Stimulated activated CD8-positive, alpha-beta memory T cell treated with anti-CD3 and anti-CD28 coated beads, Interleukin-7, amount 100 ng/mL, for 4 hours (primary cell): ENCODE data around the gene LATS1.
A peak's percentile ranks its signal among the peaks of the same experiment; 100 is the strongest.
"Not testable (repeated sequence)": the region's sequence is repeated elsewhere in the genome, so short reads cannot be mapped to it uniquely, and the experiment has no call there.

Source experiments
- DNase-seq, 2 donors: peaks; one replicate each; pipeline ENCODE4 v3.0.0-alpha.2; 2020; ENCODE audit warnings: low read depth in 2 of 2

Gene LATS1

DNA sequence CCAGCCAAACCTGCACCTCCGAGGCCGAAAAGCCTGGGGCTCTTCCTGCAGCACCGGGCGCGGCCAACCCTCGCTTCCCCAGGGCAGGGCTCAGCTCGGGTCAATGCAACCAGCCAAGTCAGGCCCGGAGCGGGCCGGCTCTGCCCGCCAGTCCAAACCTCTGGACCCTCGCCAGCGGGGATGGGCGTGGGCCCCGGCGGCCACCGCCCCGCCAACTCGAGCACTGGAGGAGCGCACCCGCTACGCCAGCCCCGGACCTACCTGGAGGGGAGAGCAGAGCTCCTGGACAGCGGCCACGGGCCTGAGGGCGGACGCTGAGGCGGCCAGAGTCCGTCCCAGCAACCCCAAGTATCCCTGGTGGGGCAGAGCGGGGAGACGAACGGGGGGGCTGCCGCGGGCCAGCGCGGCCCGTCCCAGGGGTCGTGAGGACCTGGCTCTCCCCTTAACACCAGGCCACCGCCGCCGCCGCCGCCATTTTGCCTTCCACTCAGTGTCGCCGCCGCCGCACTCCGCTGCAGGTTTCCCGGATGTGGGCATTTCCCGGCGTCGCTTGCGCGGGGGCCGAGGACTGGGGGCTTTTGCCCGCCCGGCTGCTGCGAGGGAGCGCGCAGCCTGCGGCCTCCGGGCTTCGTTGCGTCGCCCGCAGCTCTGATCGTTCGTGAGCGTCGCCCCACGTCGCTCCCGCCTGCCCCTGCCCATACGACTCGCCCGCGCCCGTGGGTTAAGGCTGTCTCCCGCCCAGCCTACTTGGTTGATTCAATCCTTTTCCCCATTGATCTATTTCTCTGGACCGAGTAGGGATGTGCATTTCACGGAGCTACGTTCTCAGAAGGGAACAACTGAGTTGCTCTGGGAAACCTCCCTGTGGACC is at the start of gene LATS1:
LATS1 (minus strand) TSS at position 514 of the 871 bp plus-strand sequence. CDS start 15,975 bp downstream, outside the sequence.
- DNase-seq = peak; percentile 86 to 89

DNA sequence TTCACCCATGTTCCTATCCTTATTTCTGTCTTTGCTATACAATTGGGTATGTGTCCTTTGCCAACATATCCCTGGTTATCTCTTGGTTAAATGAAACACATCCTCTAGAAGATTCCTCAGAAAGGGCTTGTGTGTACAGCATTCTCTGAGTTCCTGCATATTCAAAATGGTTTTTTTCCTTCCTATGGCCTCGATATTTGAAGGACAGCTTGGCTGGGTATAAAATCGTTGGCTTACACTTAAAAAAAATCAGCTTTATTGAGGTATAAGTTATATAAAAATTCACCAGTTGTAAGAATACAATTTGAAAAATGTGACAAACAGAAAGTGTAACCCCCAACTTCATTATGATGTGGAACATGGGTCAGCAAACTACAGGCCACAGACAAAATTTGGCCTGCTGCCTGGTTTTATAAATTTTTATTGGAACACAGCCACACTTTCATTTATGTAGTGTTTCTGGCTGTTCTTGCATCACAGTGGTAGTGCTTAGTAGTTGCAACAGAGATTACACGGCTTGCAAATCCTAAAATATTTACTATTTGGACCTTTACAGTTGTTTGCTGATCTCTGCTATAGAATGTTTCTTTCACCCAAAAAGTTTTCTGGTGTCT is 48.4 kb upstream of the LATS1 start:
- no peak for DNase-seq

DNA sequence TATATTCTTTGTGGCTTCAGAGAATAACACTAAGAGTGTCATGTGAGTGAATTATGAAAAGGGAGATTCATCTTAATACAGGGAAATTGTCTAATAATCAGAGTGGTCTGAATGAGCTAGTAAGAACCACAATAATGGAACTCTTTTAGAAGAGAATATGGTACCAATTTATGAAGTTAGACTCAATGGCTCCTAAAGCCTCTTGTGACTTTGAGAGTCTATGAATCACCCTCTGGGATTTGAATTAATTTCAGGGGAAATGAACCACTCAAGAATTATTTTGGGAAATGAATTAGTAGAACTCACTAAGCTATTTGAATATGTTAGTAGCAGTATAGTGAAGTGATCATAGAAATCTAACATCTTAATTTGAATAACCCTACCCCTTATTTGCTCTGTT is 46.0 kb upstream of the LATS1 start:
- DNase-seq = no peak

GRCh38 chr6:149761438-149761837 is 43.5 kb upstream of the LATS1 start:
- DNase-seq = no peak

DNA sequence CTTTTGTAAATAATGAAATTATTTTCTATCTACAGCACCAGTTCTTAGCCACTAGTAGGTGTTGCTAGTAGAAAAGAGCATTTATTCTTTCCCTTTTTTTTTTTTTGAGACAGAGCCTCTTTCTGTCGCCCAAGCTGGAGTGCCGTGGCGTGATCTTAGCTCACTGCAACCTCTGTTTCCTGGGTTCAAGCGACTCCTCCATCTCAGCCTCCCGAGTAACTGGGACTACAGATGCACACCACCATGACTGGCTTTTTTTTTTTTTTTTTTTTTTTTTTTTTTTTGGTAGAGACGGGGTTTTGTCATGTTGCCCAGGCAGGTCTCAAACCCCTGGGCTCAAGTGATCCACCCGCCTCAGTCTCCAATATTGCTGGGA is 38.3 kb upstream of the LATS1 start:
- no peak for DNase-seq

- no peak for DNase-seq
Observed at GRCh38 chr6:149755300-149756260, 37.7 kb upstream of the LATS1 start.

- no peak for DNase-seq
Observed at GRCh38 chr6:149754548-149754947, 36.6 kb upstream of the LATS1 start.

GRCh38 chr6:149753374-149753637 is 35.4 kb upstream of the LATS1 start:
- not testable (repeated sequence) for DNase-seq

DNA sequence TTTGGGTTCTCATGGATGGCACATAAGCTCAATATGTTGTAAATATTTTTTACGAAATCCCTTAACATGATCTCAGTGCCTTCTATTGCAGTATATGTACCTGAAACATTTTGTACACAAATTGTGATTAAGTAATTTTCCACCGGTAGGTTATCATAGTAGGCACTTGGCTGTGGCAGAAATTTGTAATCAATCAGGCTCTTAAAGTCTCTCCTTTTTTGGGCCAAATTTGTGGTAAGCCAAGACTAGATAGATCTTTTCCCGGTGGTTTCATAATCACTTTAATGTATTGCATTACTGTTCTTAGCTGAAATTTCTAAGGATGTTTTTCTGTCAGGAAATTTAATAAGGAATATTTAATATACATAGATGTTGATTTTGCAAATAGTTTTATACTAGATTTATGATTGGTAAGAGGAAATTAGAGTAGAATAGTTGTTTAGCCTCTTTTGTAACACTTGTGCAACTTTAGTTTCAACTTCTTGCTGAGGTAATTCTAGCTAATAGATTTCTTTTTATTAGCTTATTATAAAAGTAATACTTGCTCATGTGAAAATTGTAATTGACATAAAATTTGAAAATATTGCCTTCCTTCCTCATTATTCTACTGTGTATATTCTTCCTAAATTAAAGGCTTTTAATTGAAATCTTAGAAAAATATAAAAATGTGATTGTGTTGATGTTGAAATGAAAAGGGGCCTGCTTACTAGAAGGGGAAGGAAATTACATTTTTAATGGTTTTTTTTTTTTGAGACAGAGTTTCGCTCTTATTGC is 34.9 kb upstream of the LATS1 start:
- no peak for DNase-seq

DNA sequence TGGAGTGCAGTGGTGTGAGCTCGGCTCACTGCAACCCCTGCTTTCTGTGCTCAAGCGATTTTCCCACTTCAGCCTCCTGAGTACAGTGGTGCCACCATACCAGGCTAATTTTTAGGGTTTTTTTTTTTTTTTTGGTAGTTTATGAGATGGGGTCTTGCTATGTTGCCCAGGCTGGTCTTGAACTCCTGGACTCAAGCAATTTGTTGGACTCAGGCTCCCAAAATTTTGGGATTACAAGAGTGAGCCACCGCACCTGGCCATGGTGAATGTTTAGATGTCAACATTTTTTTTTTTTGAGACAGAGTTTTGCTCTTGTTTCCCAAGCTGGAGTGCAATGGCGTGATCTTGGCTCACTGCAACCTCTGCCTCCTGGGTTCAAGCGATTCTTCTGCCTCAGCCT is 34.0 kb upstream of the LATS1 start:
- not testable (repeated sequence) for DNase-seq

DNA sequence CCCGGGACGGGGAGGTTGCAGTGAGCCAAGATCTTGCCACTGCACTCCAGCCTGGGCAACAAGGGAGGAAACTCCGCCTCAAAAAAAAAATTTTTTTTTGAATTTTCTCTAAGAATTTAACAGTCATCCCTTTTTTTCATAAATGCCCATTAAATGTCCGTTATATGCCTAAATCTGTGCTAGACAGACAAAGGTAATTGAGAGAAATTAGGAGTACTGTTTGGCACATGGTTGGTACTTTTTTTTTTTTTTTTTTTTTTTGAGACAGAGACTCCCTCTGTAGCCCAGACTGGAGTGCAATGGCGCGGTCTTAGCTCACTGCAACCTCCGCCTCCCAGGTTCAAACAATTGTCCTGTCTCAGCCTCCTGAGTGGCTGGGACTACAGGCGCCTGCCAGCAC is 33.3 kb upstream of the LATS1 start:
- no peak for DNase-seq

- DNase-seq = peak; percentile 19 to 44
Observed at GRCh38 chr6:149750136-149750609, 32.3 kb upstream of the LATS1 start.

GRCh38 chr6:149749594-149750135 is 31.8 kb upstream of the LATS1 start, which contains the start of gene PCMT1:
TSS of gene PCMT1 (plus strand) at chr6:149749741. CDS start at chr6:149749902, 161 bp downstream.
- peak; percentile 75 to 88 for DNase-seq

- not testable (repeated sequence) for DNase-seq
Observed at GRCh38 chr6:149749082-149749593, 31.2 kb upstream of the LATS1 start.

GRCh38 chr6:149746147-149746946 is 28.4 kb upstream of the LATS1 start, which contains the start of gene NUP43:
TSS of gene NUP43 (minus strand) at chr6:149746529. CDS start at chr6:149746495, 34 bp downstream.
- DNase-seq = peak; percentile 87 to 89

DNA sequence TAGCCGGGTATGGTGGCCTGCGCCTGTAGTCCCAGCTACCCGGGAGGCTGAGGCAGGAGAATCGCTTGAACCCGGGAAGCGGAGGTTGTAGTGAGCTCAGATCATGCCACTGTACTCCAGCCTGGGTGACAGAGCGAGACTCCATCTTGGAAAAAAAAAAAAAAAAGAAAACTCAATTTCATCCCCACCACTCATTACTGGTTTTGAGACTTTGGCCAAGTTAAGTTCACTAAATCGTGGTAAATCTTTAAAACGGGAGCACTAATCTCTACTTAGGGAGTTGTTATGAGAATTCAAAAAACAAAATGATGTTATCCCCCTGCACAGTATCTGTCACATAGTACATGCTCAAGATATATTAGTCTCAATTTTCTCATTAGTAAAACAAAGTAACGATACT is 27.4 kb upstream of the LATS1 start:
- DNase-seq = not testable (repeated sequence)

GRCh38 chr6:149734915-149735314 is 17.0 kb upstream of the LATS1 start:
- DNase-seq = no peak

GRCh38 chr6:149733089-149733720 is 15.3 kb upstream of the LATS1 start:
- DNase-seq = no peak

- no peak for DNase-seq
Observed at GRCh38 chr6:149729824-149730223, 11.9 kb upstream of the LATS1 start.
